ENCODE results near the gene GGT6. TPM values are rescaled to one million over a fixed set of nuclear protein-coding genes. Genes with fewer than 3 reads are reported as not detected.

GGT6 gene
- total RNA-seq, 1 donor from 2014 or later: not detected

DNA sequence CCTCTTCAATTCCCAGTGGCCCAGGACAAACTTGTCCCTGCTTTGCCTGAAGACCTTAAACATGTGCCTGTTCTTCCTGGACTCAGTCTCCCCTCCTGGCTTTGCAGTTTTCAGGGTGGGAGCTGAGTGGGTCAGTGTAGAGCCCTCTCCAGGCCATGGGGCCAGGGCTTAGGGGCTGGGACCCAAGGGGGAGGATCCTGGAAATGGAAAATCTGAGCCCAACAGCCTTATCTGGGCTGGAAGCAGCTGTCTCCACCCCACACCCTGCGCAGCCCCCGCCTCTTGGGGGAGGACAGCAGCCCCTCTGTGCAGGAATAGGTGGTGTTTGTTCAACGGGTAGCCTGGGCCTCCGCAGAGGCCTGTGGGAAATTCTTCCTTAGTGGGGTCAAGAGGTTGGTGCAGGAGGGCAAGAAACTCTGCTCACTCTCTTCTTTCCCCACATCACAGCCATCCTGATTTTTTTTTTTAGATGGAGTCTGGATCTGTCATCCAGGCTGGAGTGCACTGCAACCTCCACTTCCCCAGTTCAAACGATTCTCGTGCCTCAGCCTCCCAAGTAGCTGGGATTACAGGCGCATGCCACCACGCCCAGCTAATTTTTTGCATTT, 17.1 kb upstream of the GGT6 start:
- Histone ChIP-seq H3K9ac (ENCODE audit: low read length) (no peak overlapping the region), H3K27ac (ENCODE audit: low read depth, low read length) (no peak overlapping the region)
- TF ChIP-seq, protein P1, sequence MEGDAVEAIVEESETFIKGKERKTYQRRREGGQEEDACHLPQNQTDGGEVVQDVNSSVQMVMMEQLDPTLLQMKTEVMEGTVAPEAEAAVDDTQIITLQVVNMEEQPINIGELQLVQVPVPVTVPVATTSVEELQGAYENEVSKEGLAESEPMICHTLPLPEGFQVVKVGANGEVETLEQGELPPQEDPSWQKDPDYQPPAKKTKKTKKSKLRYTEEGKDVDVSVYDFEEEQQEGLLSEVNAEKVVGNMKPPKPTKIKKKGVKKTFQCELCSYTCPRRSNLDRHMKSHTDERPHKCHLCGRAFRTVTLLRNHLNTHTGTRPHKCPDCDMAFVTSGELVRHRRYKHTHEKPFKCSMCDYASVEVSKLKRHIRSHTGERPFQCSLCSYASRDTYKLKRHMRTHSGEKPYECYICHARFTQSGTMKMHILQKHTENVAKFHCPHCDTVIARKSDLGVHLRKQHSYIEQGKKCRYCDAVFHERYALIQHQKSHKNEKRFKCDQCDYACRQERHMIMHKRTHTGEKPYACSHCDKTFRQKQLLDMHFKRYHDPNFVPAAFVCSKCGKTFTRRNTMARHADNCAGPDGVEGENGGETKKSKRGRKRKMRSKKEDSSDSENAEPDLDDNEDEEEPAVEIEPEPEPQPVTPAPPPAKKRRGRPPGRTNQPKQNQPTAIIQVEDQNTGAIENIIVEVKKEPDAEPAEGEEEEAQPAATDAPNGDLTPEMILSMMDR (IDR thresholded peaks at IDR 0.05; ENCODE audit: insufficient read depth, low read depth, low read length): no peak
- no peak for TF ChIP-seq EZH2 (IDR thresholded peaks at IDR 0.05; ENCODE audit: insufficient read depth, low read length)

DNA sequence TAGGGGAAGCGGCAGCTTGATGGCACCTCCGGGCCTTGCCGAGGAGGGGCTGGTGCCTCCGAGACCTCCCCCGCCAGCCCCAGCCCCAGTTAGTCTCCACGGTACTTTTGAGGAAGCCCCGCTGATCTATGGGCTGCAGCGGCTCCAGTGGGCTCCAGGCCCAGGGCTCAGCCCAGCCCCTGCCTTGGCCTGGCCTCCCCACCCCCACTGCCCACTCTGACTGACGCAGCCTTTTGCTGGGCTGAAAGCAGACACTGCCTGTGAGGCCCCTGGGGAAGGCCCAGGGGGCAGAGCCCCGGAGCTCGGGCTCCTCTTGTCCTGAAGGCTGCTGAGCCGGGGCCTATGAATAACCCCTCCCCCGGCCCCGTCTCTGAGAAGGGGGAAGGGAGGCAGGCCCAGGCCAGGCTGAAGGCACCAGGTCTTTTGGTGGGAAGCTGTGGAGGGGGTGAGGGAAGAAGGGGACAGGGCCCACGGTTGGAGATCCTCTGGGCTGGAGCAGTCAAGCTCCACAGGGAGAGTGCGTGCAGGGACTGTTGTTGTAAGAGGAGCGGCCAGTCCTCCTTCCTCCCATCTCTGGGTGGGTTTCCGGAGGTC, 16.4 kb upstream of the GGT6 start:
- Mint-ChIP-seq H3K9me3 (ENCODE audit: unreplicated experiment) (no peaks in the 10 kb centered on the region), H3K4me1 (ENCODE audit: low read depth, unreplicated experiment) (peaks cover 7% of the 10 kb centered on the region), H3K27ac (ENCODE audit: unreplicated experiment) (no peak overlapping the region), H3K36me3 (ENCODE audit: low read depth, unreplicated experiment) (no peaks in the 10 kb centered on the region), H3K4me3 (ENCODE audit: unreplicated experiment) (no peak overlapping the region), H3K27me3 (ENCODE audit: low read depth, unreplicated experiment) (peaks cover 21% of the 10 kb centered on the region)
- no peak for DNase-seq (ENCODE audit: low read depth)
- FAIRE-seq: no peak
- Histone ChIP-seq H3K4me2 (ENCODE audit: low read length) (no peak overlapping the region), H3K9me3 (ENCODE audit: insufficient read depth, low read depth, low read length) (no peaks in the 10 kb centered on the region), H3K36me3 (ENCODE audit: insufficient read depth, low read length) (no peaks in the 10 kb centered on the region), H3K9ac (ENCODE audit: low read length) (no peak overlapping the region), H4K20me1 (ENCODE audit: insufficient read depth, low read length) (no peaks in the 10 kb centered on the region), H3K4me1 (ENCODE audit: insufficient read depth, low read length) (no peaks in the 10 kb centered on the region), H2AFZ (ENCODE audit: low read depth, low read length) (no peak overlapping the region), H3K4me3 (ENCODE audit: insufficient read depth, low read depth, low read length) (no peak overlapping the region), H3K27ac (ENCODE audit: low read depth, low read length) (no peak overlapping the region), H3K27me3 (ENCODE audit: insufficient read depth, low read length) (peaks cover 2% of the 10 kb centered on the region), H3K79me2 (ENCODE audit: insufficient read depth, low read length) (no peaks in the 10 kb centered on the region)
- TF ChIP-seq, protein P1 (IDR thresholded peaks at IDR 0.05; ENCODE audit: insufficient read depth, low read depth, low read length): no peak
- no peak for TF ChIP-seq EZH2 (IDR thresholded peaks at IDR 0.05; ENCODE audit: insufficient read depth, low read length)

More for the DNA sequence above, 17.1 kb upstream of the GGT6 start:
- Histone ChIP-seq H3K9me3 (ENCODE audit: insufficient read depth, low read depth, low read length) (no peaks in the 10 kb centered on the region), H2AFZ (ENCODE audit: low read depth, low read length) (no peak overlapping the region), H3K27me3 (ENCODE audit: insufficient read depth, low read length) (peaks cover 5% of the 10 kb centered on the region), H3K79me2 (ENCODE audit: insufficient read depth, low read length) (no peaks in the 10 kb centered on the region), H3K4me1 (ENCODE audit: insufficient read depth, low read length) (no peaks in the 10 kb centered on the region), H3K4me3 (ENCODE audit: insufficient read depth, low read depth, low read length) (no peak overlapping the region), H4K20me1 (ENCODE audit: insufficient read depth, low read length) (no peaks in the 10 kb centered on the region), H3K4me2 (ENCODE audit: low read length) (no peak overlapping the region), H3K36me3 (ENCODE audit: insufficient read depth, low read length) (no peaks in the 10 kb centered on the region)
- Mint-ChIP-seq H3K27ac (ENCODE audit: unreplicated experiment) (no peak overlapping the region), H3K9me3 (ENCODE audit: unreplicated experiment) (no peaks in the 10 kb centered on the region), H3K27me3 (ENCODE audit: low read depth, unreplicated experiment) (peaks cover 25% of the 10 kb centered on the region), H3K4me3 (ENCODE audit: unreplicated experiment) (no peak overlapping the region), H3K4me1 (ENCODE audit: low read depth, unreplicated experiment) (peaks cover 7% of the 10 kb centered on the region), H3K36me3 (ENCODE audit: low read depth, unreplicated experiment) (no peaks in the 10 kb centered on the region)
- FAIRE-seq: no peak
- no peak for DNase-seq (ENCODE audit: low read depth)

DNA sequence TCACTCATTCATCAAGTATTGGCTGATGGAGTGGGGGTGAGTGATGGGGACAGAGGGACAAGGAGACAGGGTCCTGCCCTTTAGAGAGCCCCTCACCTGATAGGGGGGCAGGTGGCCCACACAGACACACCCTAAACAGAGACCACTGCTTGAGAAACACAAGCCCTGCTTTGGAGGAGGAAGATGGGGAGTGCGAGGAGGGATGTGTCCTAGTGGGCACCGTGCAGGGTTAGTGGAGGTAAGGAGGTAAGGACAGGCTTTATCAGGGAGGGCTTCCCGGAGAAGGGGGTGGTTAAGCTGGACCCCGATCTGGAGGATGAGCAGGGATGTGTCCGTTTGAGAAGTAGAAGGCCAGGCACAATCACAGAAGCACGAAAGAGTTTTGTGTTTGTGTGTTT, 15.8 kb upstream of the GGT6 start:
- no peak overlapping the region for H3K27ac ChIP-seq (ENCODE audit: low read depth, low read length)
- no peak for TF ChIP-seq EZH2 (IDR thresholded peaks at IDR 0.05; ENCODE audit: insufficient read depth, low read length)
- TF ChIP-seq, protein P1 (IDR thresholded peaks at IDR 0.05; ENCODE audit: insufficient read depth, low read depth, low read length): no peak
- H3K4me3 Mint-ChIP-seq (ENCODE audit: unreplicated experiment): no peak overlapping the region

More for the DNA sequence above, 15.8 kb upstream of the GGT6 start:
- DNase-seq (ENCODE audit: low read depth): no peak
- Mint-ChIP-seq H3K27me3 (ENCODE audit: low read depth, unreplicated experiment) (peaks cover 21% of the 10 kb centered on the region), H3K9me3 (ENCODE audit: unreplicated experiment) (no peaks in the 10 kb centered on the region), H3K36me3 (ENCODE audit: low read depth, unreplicated experiment) (no peaks in the 10 kb centered on the region), H3K27ac (ENCODE audit: unreplicated experiment) (peak overlapping the region; percentile 81), H3K4me1 (ENCODE audit: low read depth, unreplicated experiment) (peaks cover 7% of the 10 kb centered on the region)
- Histone ChIP-seq H3K9ac (ENCODE audit: low read length) (no peak overlapping the region), H3K27me3 (ENCODE audit: insufficient read depth, low read length) (peaks cover 6% of the 10 kb centered on the region), H2AFZ (ENCODE audit: low read depth, low read length) (no peak overlapping the region), H3K4me1 (ENCODE audit: insufficient read depth, low read length) (no peaks in the 10 kb centered on the region), H3K4me2 (ENCODE audit: low read length) (no peak overlapping the region), H4K20me1 (ENCODE audit: insufficient read depth, low read length) (no peaks in the 10 kb centered on the region), H3K36me3 (ENCODE audit: insufficient read depth, low read length) (no peaks in the 10 kb centered on the region), H3K9me3 (ENCODE audit: insufficient read depth, low read depth, low read length) (no peaks in the 10 kb centered on the region), H3K79me2 (ENCODE audit: insufficient read depth, low read length) (no peaks in the 10 kb centered on the region), H3K4me3 (ENCODE audit: insufficient read depth, low read depth, low read length) (no peak overlapping the region)
- no peak for FAIRE-seq

Measured in astrocyte (in vitro differentiated cells and primary cell).